GM19239 (cell line): ENCODE results near the gene ZNF320.
A peak's percentile ranks its signal among the peaks of the same experiment; 100 is the strongest.
"Not testable (repeated sequence)": the region's sequence is repeated elsewhere in the genome, so short reads cannot be mapped to it uniquely, and the experiment has no call there.

Experiments
- DNase-seq: peaks from one replicate; pipeline ENCODE4 v3.0.0; 2011; ENCODE audit warnings: low spot score; ENCODE audit not compliant: insufficient read length
- FAIRE-seq: peaks from 2 replicates; lab custom pipeline; 2011; peaks lifted over from hg19 to GRCh38; lab: Jason Lieb, UNC

Gene ZNF320

GRCh38 chr19:52922841-52923777 is 25.7 kb upstream of the ZNF320 start, which contains the start of gene ZNF888:
ZNF888 (minus strand) TSS chr19:52923428; CDS start chr19:52917873, 5,555 bp downstream.
- FAIRE-seq = peak; percentile 78
- DNase-seq = peak; percentile 74

GRCh38 chr19:52917531-52917930 is 20.1 kb upstream of the ZNF320 start:
- DNase-seq (no peak), FAIRE-seq (no peak)

GRCh38 chr19:52910648-52911047 is 13.2 kb upstream of the ZNF320 start:
- DNase-seq (no peak), FAIRE-seq (no peak)

- DNase-seq, FAIRE-seq: not testable (repeated sequence)
Observed at GRCh38 chr19:52904052-52904780, 6.8 kb upstream of the ZNF320 start.

GRCh38 chr19:52901842-52902241 is 4.4 kb upstream of the ZNF320 start:
- no peak for FAIRE-seq
- no peak for DNase-seq

- DNase-seq, FAIRE-seq: not testable (repeated sequence)
Observed at GRCh38 chr19:52898596-52898995, 1.2 kb upstream of the ZNF320 start.

GRCh38 chr19:52898101-52898500 is 666 bp upstream of the ZNF320 start:
- FAIRE-seq (no peak), DNase-seq (no peak)

- no peak for FAIRE-seq
Observed at GRCh38 chr19:52896431-52897137, 851 bp downstream of the ZNF320 start.

GRCh38 chr19:52891336-52891735 is 6.1 kb downstream of the ZNF320 start:
- DNase-seq (no peak), FAIRE-seq (no peak)

More at GRCh38 chr19:52896431-52897137, 851 bp downstream of the ZNF320 start:
- peak; percentile 6 for DNase-seq

GRCh38 chr19:52889931-52890330 is 7.5 kb downstream of the ZNF320 start:
- no peak for DNase-seq
- no peak for FAIRE-seq

GRCh38 chr19:52889076-52889475 is 8.4 kb downstream of the ZNF320 start:
- FAIRE-seq = no peak
- no peak for DNase-seq

- DNase-seq = no peak
- no peak for FAIRE-seq
Observed at GRCh38 chr19:52880895-52881389, 16.5 kb downstream of the ZNF320 start.

- not testable (repeated sequence) for FAIRE-seq, DNase-seq
Observed at GRCh38 chr19:52872996-52873395, 24.4 kb downstream of the ZNF320 start.

- FAIRE-seq (no peak), DNase-seq (no peak)
Observed at GRCh38 chr19:52871466-52871865, 26.0 kb downstream of the ZNF320 start.

- DNase-seq, FAIRE-seq: not testable (repeated sequence)
Observed at GRCh38 chr19:52868031-52868430, 29.4 kb downstream of the ZNF320 start.

- FAIRE-seq (peak; percentile 100), DNase-seq (peak; percentile 38)
Observed at GRCh38 chr19:52857378-52858191, 39.9 kb downstream of the ZNF320 start, which contains the start of gene ZNF468. ZNF468 (minus strand) TSS chr19:52857619; CDS start chr19:52854272, 3,347 bp downstream.

GRCh38 chr19:52856540-52857377 is 40.7 kb downstream of the ZNF320 start:
- peak; percentile 2 for DNase-seq
- not testable (repeated sequence) for FAIRE-seq
